K562 (cell line): ENCODE data around the gene VKORC1. TPM values are rescaled to one million over a fixed set of nuclear protein-coding genes. Genes with fewer than 3 reads are reported as not detected.

Experiments
- ATAC-seq: fragments of 200-7000 bp; cut with Tn5 transposase; 3 replicates; pipeline ENCODE4 v1.9.1; 2020; ENCODE audit warnings: moderate library complexity
- BruUV-seq: library from RNA; stranded (reverse); fragments of 400-500 nt; replicated peaks from 2 replicates; lab custom pipeline; 2021; lab: Mats Ljungman, UMichigan
- CTCF ChIA-PET: fragments of 300-600 bp; formaldehyde crosslinking; extraction: SDS; loops from one replicate; lab custom pipeline; 2021; ENCODE audit warnings: low intra/inter-chr PET ratio; lab: Yijun Ruan, JAX
- POLR2A ChIA-PET: fragments of 300-600, 350-650 bp; sonication (Branson Sonifier 250); formaldehyde crosslinking; extraction: SDS; loops from one replicate; lab custom pipeline; 2021; ENCODE audit warnings: antibody characterized with exemption, inconsistent platforms; lab: Yijun Ruan, JAX
- DNase-seq, 4 experiments: peaks; one replicate each; pipeline versions ENCODE4 v3.0.0 to v3.0.0-alpha.2; 2011 to 2018; ENCODE audit warnings: low spot score in 3 of 4, mixed read lengths in 3 of 4; ENCODE audit errors: extremely low read depth in 1 of 4
- FAIRE-seq: peaks from 2 replicates; lab custom pipeline; 2011; peaks lifted over from hg19 to GRCh38; lab: Jason Lieb, UNC
- H2AFZ ChIP-seq: 2 replicates; pipeline ENCODE4 v1.6.0; 2011; ENCODE audit warnings: low read depth, low read length, control low read depth, inconsistent platforms
- H3K27ac ChIP-seq: fragments of 200-600 bp; 3 replicates; pipeline ENCODE4 v1.8.0; 2011; ENCODE audit warnings: low read depth, mild to moderate bottlenecking, control low read depth, inconsistent platforms, low read length, moderate library complexity, mixed read lengths; ENCODE audit errors: extremely low read depth
- H3K27me3 ChIP-seq, 2 experiments: fragments of 300-600 bp in 1 of 2; 2 replicates in 1 of 2; 3 replicates in 1 of 2; pipeline versions ENCODE4 v1.6.0 to v1.8.0; 2011; ENCODE audit warnings: inconsistent platforms in 2 of 2, low read length in 2 of 2, mild to moderate bottlenecking in 1 of 2, mixed read lengths in 1 of 2, moderate library complexity in 1 of 2; ENCODE audit not compliant: control insufficient read depth in 2 of 2, insufficient read depth in 2 of 2
- H3K36me3 ChIP-seq: fragments of 300-600 bp; 3 replicates; pipeline ENCODE4 v1.8.0; 2011; ENCODE audit warnings: mild to moderate bottlenecking, low read length, inconsistent platforms; ENCODE audit not compliant: control insufficient read depth, insufficient read depth
- H3K4me1 ChIP-seq, 2 experiments: fragments of 200-600 bp in 1 of 2; replicated peaks in 1 of 2; 2 replicates in 1 of 2; 3 replicates in 1 of 2; pipeline versions ENCODE4 v1.5.1 to v1.8.0; 2011; ENCODE audit warnings: inconsistent platforms in 2 of 2, low read length in 2 of 2, mild to moderate bottlenecking in 1 of 2, mixed read lengths in 1 of 2, moderate library complexity in 1 of 2; ENCODE audit not compliant: control insufficient read depth in 2 of 2, insufficient read depth in 2 of 2
- H3K4me2 ChIP-seq: 2 replicates; pipeline ENCODE4 v1.6.1; 2011; ENCODE audit warnings: low read length, control low read depth, inconsistent platforms, mixed read lengths; ENCODE audit not compliant: insufficient read depth
- H3K4me3 ChIP-seq: fragments of 200-600 bp; sonication (generic), shearing (Covaris generic); 2 replicates; pipeline ENCODE4 v1.5.1; 2016; ENCODE audit warnings: control low read depth, inconsistent platforms
- H3K79me2 ChIP-seq: fragments of 200-600 bp; 3 replicates; pipeline ENCODE4 v1.8.0; 2011; ENCODE audit warnings: low read length, inconsistent platforms; ENCODE audit not compliant: control insufficient read depth, insufficient read depth
- H3K9ac ChIP-seq, 2 experiments: 2 replicates each; pipeline versions ENCODE4 v1.6.0 to v1.6.1; 2011; ENCODE audit warnings: low read depth in 2 of 2, low read length in 2 of 2, control low read depth in 1 of 2, inconsistent platforms in 1 of 2, mild to moderate bottlenecking in 1 of 2, mixed read lengths in 1 of 2; ENCODE audit not compliant: insufficient read depth in 1 of 2
- H3K9me1 ChIP-seq: one replicate; pipeline ENCODE4 v1.6.0; 2011; ENCODE audit warnings: inconsistent platforms, mild to moderate bottlenecking, low read length, moderate library complexity; ENCODE audit not compliant: control insufficient read depth, insufficient read depth
- H3K9me3 ChIP-seq: replicated peaks from 2 replicates; pipeline ENCODE4 v1.5.1; 2011; ENCODE audit warnings: low read depth, low read length, inconsistent platforms; ENCODE audit not compliant: control insufficient read depth, insufficient read depth
- H4K20me1 ChIP-seq: replicated peaks from 2 replicates; pipeline ENCODE4 v1.6.1; 2011; ENCODE audit warnings: low read length, inconsistent platforms, mixed read lengths; ENCODE audit not compliant: control insufficient read depth, insufficient read depth
- ARID1B ChIP-seq: fragments of 450-650 bp; IDR thresholded peaks from 2 replicates; pipeline ENCODE4 v1.6.1; 2016; ENCODE audit warnings: antibody characterized with exemption, mild to moderate bottlenecking, inconsistent platforms
- DPF2 ChIP-seq: fragments of 450-650 bp; IDR thresholded peaks from 2 replicates; pipeline ENCODE4 v1.6.1; 2016
- ETV6 ChIP-seq, 3 experiments: fragments of 150-350 bp in 1 of 3; sonication (generic) in 1 of 3; formaldehyde crosslinking in 1 of 3; IDR thresholded peaks; 2 replicates each; pipeline versions ENCODE4 v1.6.1 to v1.8.0; 2014 to 2022; ENCODE audit warnings: borderline replicate concordance in 2 of 3, low read depth in 2 of 3, antibody characterized with exemption in 1 of 3, low read length in 1 of 3, mild to moderate bottlenecking in 1 of 3, missing genetic modification reagents in 1 of 3
- FOXA1 ChIP-seq: fragments of 450-650 bp; IDR thresholded peaks from 2 replicates; pipeline ENCODE4 v1.6.1; 2016; ENCODE audit warnings: mild to moderate bottlenecking, borderline replicate concordance
- MAFK ChIP-seq: IDR thresholded peaks from 2 replicates; pipeline ENCODE4 v1.6.1; 2011; ENCODE audit warnings: low read length, improper control_type of control experiment
- ZNF785 ChIP-seq: fragments of 250-450 bp; sonication (Bioruptor Pico); IDR thresholded peaks from 2 replicates; pipeline ENCODE4 v1.4.0; 2020; ENCODE audit warnings: mild to moderate bottlenecking
- WGBS: fragments of 100-300 bp; shearing (Covaris generic); methylation state at CpG from one replicate; pipeline ENCODE4 v1.1.6; 2016; ENCODE audit warnings: low coverage, mixed read lengths; ENCODE audit not compliant: insufficient coverage; ENCODE audit errors: missing lambda C conversion rate; 5-methylcytosine and 5-hydroxymethylcytosine counted together
- in situ Hi-C: fragments of 300-500 bp; cut with MboI; formaldehyde crosslinking; loops from 4 replicates; pipeline ENCODE4 v1.15.0; 2018; ENCODE audit warnings: inconsistent platforms, mixed read lengths
- intact Hi-C: fragments of 100-400 bp; cut with micrococcal nuclease; formaldehyde crosslinking; loops from 2 replicates; pipeline ENCODE4 v1.14.2; 2022
- polyA plus RNA-seq, 8 experiments: library from polyadenylated mRNA; depleted of rRNA in 4 of 8; stranded (reverse) in 5 of 8; unstranded in 3 of 8; fragments of >200 nt; fragmentation: Nextera tagmentation in 2 of 8; fragmentation: Illumina TruSeq in 1 of 8; extraction: Ambion mirVana in 2 of 8; extraction: Trizol in 1 of 8; gene quantifications; 2 replicates each; pipeline versions ENCODE4 v1.2.1 to v1.2.3, GENCODE V29; 2011 to 2014; ENCODE audit warnings: inconsistent platforms in 1 of 8, missing spikeins in 1 of 8
- total RNA-seq, 7 experiments: library from RNA; depleted of rRNA in 6 of 7; stranded (reverse); fragments of >200 nt in 6 of 7; fragmentation: Illumina TruSeq in 2 of 7; extraction: Trizol in 2 of 7; gene quantifications; 2 replicates each; pipeline versions ENCODE4 v1.2.1 to v1.2.3, GENCODE V29; 2011 to 2021; ENCODE audit warnings: low replicate concordance in 1 of 7
- TF ChIP-seq, protein P1 (sequence below): fragments of 250-450 bp; sonication (Bioruptor Pico); IDR thresholded peaks from 2 replicates; pipeline ENCODE4 v1.9.0; 2021; ENCODE audit warnings: mild to moderate bottlenecking, inconsistent platforms
- TF ChIP-seq, protein P2 (sequence below): fragments of 450-650 bp; IDR thresholded peaks from 2 replicates; pipeline ENCODE4 v1.6.1; 2017; ENCODE audit warnings: antibody characterized with exemption, mild to moderate bottlenecking
- TF ChIP-seq, protein P3 (sequence below), 2 experiments: fragments of 450-650 bp in 1 of 2; sonication (generic) in 1 of 2; formaldehyde crosslinking in 1 of 2; IDR thresholded peaks in 1 of 2; conservative IDR thresholded peaks in 1 of 2; 2 replicates each; pipeline versions ENCODE4 v1.6.1 to v1.8.1; 2016 to 2023; ENCODE audit warnings: mild to moderate bottlenecking in 2 of 2, moderate library complexity in 2 of 2, inconsistent platforms in 1 of 2, missing genetic modification reagents in 1 of 2
- TF ChIP-seq, protein P4 (sequence below): fragments of 450-650 bp; formaldehyde crosslinking; IDR thresholded peaks from 2 replicates; pipeline ENCODE4 v1.4.0; 2020; ENCODE audit warnings: mild to moderate bottlenecking, moderate library complexity

The VKORC1 gene
- total and polyA plus RNA-seq, 9 of the 15 experiments (the other 6 are each of a cell fraction or from before 2014, with no cell fraction given) = 30.0 to 119 (median 62.1) TPM

DNA sequence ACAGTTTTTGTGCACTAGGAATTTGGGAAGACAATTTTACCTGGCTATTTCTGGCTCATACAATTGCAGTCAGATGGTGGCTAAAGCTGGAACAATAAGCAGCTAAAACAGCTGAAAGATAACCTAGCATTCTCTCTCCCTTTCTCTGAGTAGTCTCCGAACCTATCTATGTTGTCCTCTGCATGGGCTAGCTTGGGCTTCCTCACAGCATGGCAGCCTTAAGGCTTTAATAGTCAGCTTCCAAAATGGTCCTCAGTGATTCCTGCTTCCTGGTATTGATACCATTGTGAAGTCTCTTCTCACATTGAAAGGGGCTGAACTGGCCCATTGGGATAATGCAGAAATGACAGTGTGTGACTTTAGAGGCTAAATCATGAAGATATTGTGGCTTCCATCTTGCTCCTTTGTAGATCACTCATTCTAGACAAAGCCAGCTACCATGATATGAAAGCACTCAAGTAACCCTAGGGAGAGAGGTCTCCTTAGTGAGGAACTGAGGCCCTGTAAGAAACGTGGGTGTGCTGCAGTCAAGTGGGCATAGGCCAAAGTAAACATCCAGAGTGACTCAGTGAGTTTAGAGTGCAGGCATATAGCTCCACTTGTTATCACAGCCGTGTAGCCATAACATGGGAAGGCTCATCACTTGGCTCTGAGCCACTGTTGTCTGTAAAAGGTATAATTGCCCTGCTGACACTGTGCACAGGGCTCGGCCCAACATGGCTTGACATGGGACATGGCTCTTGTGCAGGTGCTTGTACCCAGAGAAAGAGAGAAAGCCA, 5.5 kb upstream of the VKORC1 start:
- Histone ChIP-seq H2AFZ (peak overlapping the region; percentile 65), H3K27ac (no peak overlapping the region), H3K27me3 (no peaks in the 10 kb centered on the region), H4K20me1 (no peaks in the 10 kb centered on the region), H3K4me3 (no peak overlapping the region), H3K4me2 (no peak overlapping the region), H3K36me3 (no peaks in the 10 kb centered on the region), H3K9me3 (0 out of 2 replicates have a peak, but pooled peaks cover 4% of the 10 kb centered on the region), H3K79me2 (no peaks in the 10 kb centered on the region; the same call in 2 of the 3 replicates), H3K4me1 (peaks cover 5 to 14% of the 10 kb centered on the region in 2 experiments; a peak in 4 of 5 replicates), H3K9ac (no peak overlapping the region), H3K9me1 (peaks cover 3% of the 10 kb centered on the region)
- ChIA-PET CTCF (no interaction called here), POLR2A (interaction anchor here (0.8 to 3.0 kb wide), 6 partner anchors 15 to 115 kb away, joined by 3 to 19 read pairs (median 4); partner anchors contain the start of genes FUS, HSD3B7, ZNF646 and ZNF668)
- BruUV-seq = no TSS peak
- FAIRE-seq (peak; percentile 71), DNase-seq (peak in 1 of 4 experiments; percentile 62), ATAC-seq (peak; percentile 13; the same call in 1 of the 3 replicates)
- intact Hi-C loops (loop anchor here (5.0 to 10.0 kb wide), 2 partner anchors 68 to 145 kb away; partner anchors contain the start of genes SETD1A and STX4), in situ Hi-C loops (no loop called here)
- 39% methylated on average over 4 of the region's 4 CpGs for WGBS
- 0 out of 2 replicates have a peak, but pooled peaks have one; percentile 7 for TF ChIP-seq MAFK
- TF ChIP-seq FOXA1 = peak; percentile 83
- TF ChIP-seq, protein P1, sequence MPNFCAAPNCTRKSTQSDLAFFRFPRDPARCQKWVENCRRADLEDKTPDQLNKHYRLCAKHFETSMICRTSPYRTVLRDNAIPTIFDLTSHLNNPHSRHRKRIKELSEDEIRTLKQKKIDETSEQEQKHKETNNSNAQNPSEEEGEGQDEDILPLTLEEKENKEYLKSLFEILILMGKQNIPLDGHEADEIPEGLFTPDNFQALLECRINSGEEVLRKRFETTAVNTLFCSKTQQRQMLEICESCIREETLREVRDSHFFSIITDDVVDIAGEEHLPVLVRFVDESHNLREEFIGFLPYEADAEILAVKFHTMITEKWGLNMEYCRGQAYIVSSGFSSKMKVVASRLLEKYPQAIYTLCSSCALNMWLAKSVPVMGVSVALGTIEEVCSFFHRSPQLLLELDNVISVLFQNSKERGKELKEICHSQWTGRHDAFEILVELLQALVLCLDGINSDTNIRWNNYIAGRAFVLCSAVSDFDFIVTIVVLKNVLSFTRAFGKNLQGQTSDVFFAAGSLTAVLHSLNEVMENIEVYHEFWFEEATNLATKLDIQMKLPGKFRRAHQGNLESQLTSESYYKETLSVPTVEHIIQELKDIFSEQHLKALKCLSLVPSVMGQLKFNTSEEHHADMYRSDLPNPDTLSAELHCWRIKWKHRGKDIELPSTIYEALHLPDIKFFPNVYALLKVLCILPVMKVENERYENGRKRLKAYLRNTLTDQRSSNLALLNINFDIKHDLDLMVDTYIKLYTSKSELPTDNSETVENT (CRISPR knock-in tag) = no peak
- TF ChIP-seq ETV6 (IDR thresholded peaks at IDR 0.05; ENCODE audit: borderline replicate concordance in 1 of 2, low read depth in 2 of 2, low read length in 1 of 2) = no peak
- TF ChIP-seq ETV6 (CRISPR knock-in tag; IDR thresholded peaks at IDR 0.05; ENCODE audit: borderline replicate concordance) = no peak
- peak; percentile 60 for TF ChIP-seq ARID1B
- TF ChIP-seq, protein P2, sequence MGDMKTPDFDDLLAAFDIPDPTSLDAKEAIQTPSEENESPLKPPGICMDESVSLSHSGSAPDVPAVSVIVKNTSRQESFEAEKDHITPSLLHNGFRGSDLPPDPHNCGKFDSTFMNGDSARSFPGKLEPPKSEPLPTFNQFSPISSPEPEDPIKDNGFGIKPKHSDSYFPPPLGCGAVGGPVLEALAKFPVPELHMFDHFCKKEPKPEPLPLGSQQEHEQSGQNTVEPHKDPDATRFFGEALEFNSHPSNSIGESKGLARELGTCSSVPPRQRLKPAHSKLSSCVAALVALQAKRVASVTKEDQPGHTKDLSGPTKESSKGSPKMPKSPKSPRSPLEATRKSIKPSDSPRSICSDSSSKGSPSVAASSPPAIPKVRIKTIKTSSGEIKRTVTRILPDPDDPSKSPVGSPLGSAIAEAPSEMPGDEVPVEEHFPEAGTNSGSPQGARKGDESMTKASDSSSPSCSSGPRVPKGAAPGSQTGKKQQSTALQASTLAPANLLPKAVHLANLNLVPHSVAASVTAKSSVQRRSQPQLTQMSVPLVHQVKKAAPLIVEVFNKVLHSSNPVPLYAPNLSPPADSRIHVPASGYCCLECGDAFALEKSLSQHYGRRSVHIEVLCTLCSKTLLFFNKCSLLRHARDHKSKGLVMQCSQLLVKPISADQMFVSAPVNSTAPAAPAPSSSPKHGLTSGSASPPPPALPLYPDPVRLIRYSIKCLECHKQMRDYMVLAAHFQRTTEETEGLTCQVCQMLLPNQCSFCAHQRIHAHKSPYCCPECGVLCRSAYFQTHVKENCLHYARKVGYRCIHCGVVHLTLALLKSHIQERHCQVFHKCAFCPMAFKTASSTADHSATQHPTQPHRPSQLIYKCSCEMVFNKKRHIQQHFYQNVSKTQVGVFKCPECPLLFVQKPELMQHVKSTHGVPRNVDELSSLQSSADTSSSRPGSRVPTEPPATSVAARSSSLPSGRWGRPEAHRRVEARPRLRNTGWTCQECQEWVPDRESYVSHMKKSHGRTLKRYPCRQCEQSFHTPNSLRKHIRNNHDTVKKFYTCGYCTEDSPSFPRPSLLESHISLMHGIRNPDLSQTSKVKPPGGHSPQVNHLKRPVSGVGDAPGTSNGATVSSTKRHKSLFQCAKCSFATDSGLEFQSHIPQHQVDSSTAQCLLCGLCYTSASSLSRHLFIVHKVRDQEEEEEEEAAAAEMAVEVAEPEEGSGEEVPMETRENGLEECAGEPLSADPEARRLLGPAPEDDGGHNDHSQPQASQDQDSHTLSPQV = peak; percentile 85
- TF ChIP-seq, protein P3, sequence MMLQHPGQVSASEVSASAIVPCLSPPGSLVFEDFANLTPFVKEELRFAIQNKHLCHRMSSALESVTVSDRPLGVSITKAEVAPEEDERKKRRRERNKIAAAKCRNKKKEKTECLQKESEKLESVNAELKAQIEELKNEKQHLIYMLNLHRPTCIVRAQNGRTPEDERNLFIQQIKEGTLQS (IDR thresholded peaks at IDR 0.05) = peak; percentile 35; the same call in 1 of the 2 replicates
- TF ChIP-seq, protein P3 (CRISPR knock-in tag; conservative IDR thresholded peaks at IDR 0.05) = no peak
- peak; percentile 54 for TF ChIP-seq DPF2
- TF ChIP-seq, protein P4, sequence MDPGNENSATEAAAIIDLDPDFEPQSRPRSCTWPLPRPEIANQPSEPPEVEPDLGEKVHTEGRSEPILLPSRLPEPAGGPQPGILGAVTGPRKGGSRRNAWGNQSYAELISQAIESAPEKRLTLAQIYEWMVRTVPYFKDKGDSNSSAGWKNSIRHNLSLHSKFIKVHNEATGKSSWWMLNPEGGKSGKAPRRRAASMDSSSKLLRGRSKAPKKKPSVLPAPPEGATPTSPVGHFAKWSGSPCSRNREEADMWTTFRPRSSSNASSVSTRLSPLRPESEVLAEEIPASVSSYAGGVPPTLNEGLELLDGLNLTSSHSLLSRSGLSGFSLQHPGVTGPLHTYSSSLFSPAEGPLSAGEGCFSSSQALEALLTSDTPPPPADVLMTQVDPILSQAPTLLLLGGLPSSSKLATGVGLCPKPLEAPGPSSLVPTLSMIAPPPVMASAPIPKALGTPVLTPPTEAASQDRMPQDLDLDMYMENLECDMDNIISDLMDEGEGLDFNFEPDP = no peak
- no peak for TF ChIP-seq ZNF785 (CRISPR knock-in tag)
